A204.1 (cell line): ENCODE results near the gene RTBDN.

Source experiments
- FAIRE-seq: peaks from 2 replicates; lab custom pipeline; 2012; peaks lifted over from hg19 to GRCh38; lab: Jason Lieb, UNC

RTBDN gene

DNA sequence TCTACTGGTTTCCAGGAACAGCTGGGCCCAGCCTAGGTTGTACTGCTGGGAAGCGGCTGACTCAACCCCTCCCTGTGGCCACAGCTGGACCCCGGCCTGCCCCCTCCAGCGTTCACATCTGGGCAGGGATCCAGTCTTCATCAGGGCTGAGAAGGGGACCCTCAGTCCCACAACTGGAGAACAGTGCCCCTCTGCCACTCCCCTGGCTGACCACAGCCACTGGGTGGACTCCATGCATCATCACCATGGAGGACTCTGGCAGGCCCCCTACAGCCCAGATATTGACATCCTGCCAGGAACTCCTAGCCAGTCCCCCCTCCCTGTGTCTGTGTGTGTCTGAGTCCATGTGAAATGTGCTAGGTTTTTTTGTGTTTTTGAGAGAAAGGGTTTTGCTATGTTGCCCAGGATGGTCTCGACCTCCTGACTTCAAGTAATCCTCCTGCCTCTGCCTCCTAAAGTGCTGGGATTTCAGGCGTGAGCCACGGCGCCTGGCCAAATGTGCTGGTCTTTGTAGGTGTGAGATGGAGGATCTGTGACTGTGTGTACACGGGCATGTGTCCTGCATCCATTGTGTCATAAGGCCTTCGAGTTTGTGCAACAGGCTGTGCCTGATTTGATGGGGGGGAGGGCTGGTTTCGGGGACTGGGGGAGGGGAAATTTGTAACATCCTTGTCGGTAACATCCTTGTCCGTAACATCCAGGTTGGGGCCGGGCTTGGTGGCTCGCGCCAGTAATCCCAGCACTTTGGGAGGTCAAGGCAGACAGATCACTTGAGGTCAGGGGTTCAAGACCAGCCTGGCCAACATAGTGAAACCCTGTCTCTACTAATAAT is 55.0 kb downstream of the RTBDN start:
- no peak for FAIRE-seq

DNA sequence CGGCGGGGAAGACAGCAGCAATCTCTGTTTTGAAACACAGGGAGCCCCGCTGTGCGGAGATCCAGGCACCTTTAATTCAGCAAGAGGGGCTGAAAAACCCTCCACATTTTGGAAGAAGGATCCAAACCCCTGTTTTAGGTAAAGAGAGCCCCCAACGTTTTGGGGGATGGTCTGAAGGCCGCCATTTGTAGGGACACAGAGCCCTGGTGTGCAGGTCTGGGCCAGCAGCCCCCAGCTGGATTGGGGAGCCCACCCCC is 55.5 kb downstream of the RTBDN start:
- no peak for FAIRE-seq

DNA sequence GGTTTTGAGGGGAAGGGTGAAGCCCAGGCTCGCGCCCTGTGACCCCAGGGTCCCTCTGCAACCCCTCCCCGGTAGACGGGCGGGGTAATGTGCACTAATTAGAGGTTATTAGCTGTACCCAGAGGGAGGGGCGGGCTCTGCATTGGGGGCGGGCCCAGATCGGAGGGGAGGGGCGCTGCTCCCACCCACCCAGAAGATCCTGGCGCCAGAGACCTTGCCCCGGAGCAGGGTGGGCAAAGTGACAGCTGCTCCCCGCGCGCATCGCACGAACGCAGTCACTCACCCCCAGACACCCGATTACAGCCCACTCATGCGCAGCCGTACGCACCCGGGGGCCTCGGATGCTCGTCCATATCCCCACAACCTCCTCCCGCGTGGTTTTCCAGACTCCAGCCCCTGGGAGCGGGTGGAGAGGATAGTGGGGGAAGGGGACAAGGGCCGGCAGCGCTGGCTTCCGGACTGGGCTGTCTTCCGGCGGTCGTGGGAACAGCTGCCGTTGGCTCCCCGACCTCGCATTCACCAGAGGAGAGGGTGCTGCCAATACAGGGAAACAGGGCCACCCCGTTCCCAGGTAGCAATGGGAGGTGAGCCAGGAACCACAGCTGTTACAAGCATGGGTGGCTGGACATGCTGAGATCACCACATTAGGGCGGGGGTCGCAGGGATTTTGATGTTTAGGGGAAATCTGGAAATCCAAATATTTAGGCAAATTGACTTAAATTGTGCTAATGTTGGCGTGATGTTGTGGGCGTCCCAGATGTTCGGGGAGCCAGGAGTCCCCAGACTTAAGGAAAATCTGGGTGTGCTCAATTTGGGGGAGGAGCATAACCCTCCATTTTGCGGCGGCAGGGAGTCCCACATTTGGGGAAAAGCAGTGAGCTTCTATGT is 56.1 kb downstream of the RTBDN start:
- no peak for FAIRE-seq

GRCh38 chr19:12777217-12778016 is 57.0 kb downstream of the RTBDN start:
- FAIRE-seq, result no peak
